Activated CD4-positive, alpha-beta T cell treated with anti-CD3 and anti-CD28 coated beads for 4 hours (primary cell): ENCODE results near the gene EBF3.

Source experiments
- DNase-seq, 2 donors: peaks; one replicate each; pipeline ENCODE4 v3.0.0-alpha.2; 2020

The EBF3 gene

GRCh38 chr10:129958629-129959543 lies 5.2 kb downstream of the EBF3 start:
- no peak for DNase-seq

GRCh38 chr10:129958148-129958628 lies 5.9 kb downstream of the EBF3 start:
- DNase-seq: no peak

GRCh38 chr10:129956876-129957673 lies 7.0 kb downstream of the EBF3 start:
- no peak for DNase-seq

DNA sequence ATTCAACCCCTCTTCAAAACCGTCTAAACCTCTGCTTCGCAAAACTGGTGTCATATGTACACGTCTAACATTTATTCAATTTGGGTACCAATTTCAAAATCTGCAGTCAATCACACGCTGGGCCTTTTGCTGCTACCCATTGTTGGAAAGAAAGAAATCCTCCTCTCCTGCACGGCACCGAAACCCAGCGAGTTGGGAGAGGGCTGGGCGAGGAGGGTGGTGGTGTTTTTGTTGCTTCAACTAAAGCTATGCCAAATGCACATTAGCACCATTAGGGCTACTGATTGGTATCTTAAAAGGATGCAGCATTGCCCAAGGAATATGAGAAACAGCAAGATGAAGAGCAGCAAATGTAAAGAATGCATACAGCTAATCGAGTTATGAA lies 7.8 kb downstream of the EBF3 start:
- no peak for DNase-seq

DNA sequence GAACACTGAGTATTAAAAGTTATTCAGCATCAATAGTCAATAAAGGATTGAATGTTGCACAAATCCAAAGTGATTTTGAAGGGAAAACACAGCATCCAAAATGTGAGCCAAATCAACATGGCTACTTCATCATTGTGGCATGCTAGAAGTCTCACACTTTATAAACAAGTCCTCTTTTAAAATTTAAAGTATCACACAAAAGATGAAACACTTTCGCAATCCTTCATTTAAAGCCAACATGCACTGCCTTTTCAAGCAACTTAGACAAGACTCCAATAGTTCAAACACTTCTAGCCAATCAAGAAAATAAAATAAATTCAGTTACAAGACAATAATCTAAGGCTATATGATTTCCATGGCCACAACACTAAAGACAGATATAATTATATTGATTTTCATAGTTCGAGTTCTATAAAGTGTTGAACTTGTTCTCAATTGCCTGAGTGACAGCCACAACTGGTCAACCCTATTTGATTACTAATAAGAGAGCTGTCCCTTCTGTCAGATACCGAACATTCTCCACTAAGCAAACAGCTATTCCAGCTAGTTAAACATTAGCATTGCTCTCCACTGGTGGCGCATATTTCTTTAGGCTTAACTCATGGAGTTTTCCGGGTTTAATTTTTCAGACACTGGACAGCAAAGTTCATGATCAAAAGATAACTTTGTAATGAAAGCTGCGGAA lies 8.3 kb downstream of the EBF3 start:
- no peak for DNase-seq

DNA sequence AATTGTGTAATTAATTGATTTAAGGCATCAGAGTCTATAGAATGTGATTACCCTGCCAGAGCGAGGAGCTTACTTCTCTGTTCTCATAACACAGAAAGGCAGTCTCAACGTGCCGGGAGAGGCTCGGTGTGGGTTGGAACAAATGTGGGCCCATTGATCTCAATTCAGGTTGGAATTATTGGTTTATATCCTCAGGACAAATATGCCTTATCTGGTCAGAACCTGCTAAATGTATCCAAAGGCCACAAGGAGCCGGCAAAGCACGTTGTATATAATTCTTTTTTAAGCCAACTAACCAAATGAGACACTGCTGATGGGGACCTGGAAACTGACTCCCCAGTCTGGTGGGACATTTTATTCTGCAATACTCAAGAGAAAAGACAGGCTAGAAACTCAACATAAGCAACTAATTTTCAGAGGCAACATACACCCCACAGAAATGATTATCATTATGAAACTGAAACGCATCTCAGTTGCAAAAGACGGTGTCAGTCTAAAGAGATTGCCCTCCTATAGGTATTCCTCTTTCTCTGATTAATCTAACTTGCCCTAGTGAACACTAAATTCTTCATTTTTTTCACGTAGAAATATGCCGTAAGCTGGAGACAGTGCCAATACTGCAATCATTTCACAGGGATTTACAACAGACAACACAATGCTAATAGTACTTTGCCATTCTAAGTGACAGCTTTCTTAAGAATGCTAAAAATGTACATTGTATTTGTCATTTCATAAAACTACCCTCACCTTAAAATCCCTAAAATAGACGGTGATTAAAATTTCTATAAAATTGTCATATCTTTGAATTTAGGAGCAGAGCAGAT lies 9.4 kb downstream of the EBF3 start:
- no peak for DNase-seq

DNA sequence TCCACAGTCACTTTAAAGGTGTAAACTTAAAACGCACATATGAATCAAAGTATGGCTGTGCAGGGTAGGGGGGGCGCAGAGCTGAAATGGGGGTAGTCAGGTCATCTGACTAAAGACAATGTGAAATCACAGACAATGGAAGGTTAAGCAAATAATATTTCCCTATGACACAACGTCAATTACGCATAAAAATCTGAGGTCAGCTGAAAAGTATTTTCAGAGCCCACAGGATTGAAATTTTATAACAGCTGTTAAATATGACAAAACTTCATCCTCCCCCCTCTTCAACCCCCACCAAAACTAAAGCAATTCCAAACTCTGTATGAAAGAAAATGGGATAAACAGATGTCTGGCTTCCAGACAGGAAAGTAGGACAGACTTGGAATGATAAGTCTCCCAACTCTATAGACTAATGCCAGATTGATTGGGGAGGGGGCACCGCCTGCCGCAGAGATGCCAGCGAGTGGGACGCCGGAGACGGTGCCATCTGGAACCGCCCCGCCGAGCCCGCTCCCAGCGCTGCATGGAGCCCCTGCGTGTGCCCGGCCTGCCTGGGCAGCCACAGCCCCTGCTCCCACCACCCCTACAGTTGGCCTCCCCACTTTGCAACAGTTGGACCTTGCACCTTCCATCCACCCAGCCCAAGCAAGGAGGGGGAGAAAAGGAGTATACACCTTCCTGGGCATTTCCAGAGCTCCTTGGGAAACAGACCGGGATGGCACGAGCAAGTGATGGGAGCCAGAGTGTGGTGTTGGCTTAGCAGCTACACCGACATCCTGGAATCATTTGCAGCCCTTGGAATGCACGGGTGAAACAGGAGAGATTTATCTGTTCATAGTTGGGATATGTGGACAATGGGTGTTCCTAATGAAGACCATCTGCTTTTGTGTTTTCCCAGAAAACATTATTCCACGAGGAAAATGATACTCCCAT lies 10.7 kb downstream of the EBF3 start:
- DNase-seq: no peak

DNA sequence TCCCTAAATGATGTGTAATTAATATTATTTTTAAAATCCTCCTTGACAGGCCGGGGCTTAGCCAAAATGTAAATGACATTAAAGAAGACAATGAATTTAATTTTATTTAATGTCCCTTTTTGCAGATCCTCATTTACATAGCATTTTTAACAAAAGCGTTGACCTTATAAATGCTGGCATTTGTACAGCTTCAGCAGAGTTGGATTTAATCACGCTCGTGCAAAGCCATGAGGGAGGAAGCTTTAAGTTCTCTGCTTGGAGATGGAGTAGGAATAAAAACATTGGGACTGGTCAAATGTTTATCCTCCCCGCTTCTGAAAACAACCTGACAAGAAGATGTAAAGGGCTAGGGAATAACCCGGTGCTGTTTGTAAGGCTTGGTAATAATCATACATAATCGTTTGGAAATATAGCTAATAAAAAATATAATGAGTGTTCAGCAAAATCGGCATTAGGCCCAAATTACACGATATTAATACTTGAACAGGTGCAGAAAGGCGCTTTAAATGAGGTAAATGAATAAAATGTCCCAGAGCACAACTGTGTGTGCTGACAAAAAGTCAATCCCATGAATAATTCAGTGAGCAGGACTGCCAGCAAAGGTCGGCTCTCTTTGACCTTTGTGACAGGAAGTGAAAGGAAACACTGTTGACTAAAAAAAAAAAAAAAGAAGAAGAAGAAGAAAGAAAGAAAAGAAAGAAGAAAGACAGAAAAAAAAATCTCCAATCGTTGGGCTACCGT lies 11.5 kb downstream of the EBF3 start:
- no peak for DNase-seq

GRCh38 chr10:129951970-129952265 lies 12.2 kb downstream of the EBF3 start:
- DNase-seq: no peak

- no peak for DNase-seq
These were observed 12.7 kb downstream of the EBF3 start for GRCh38 chr10:129951101-129951969.

DNA sequence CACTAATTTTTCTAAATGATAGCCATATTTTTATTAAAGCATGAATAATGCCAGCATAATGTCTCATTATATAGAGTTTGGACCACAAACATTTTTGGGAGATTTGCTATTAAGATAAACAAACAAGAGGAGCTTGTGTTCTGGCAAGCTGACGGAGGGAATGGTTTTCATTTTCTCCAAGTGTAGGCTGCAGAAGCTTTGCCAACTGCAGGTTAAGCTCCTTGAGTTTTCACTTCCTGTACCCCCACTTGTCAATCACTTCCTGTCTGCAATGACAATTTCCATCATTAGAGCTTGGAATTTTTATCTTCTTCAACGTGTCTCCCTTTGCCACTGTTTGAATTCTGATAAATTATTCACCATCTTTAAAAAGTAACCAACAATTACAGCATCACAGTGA lies 13.4 kb downstream of the EBF3 start:
- no peak for DNase-seq

- DNase-seq: no peak
These were observed 14.2 kb downstream of the EBF3 start for GRCh38 chr10:129949891-129950291.

- DNase-seq: no peak
These were observed 14.7 kb downstream of the EBF3 start for GRCh38 chr10:129949411-129949810.

GRCh38 chr10:129946859-129947258 lies 17.2 kb downstream of the EBF3 start:
- DNase-seq: no peak

DNA sequence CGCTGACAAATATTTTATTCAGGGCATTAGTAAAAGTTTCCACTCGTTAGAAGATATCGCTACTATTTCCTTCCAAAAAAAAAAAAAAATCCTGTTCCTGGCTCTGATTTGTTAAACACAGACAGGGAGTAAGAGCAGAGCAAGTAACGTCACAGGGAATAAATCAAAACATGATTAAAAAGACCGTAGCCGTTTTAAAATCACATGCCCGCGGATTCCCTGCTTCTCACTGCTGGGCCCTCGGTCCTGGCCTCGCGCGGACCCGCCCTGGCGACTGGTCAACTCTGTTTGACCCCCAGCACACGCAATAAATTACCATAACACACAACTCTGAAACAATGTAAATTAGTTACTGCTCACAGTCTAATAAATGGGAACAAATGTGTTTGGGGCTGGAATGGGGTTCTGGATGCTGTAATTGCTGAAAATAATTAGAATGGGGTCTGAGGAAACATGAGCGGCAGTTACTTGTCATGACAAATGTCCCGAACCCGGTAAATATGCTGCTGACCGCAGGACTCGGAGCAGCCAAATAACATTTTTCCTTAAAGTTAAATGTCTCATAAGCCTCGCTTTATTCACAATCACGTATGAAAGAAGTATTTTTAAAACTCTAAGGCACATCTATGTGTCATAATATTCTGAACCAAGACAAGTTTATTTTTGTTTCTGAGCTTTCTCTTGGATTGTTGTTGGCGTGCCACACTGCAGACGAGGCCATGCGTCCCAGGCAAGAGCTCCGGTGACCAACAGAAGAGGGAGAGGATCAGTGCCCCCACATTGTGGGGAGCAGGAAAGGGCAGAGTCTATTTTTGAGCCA lies 17.9 kb downstream of the EBF3 start:
- DNase-seq: no peak

GRCh38 chr10:129945526-129945925 lies 18.5 kb downstream of the EBF3 start:
- DNase-seq: no peak

DNA sequence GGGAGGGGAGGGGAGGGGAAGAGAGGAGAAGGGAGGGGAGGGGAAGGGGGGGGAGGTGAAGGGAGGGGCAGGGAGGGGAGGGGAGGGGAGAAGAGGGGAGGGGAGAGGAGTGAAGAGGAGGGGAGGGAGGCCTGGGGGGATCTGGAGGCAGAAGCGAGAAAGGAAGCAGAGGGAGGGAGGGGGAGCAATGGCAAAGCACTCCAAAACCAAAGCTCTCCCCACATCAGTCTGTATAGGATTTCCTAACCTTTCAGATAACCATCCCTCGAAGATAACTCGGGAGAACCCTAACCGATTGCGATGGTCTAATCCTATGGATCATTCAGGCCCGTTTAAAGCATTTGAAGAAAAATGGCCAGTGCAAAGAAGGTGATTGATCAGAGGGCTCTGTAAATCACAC lies 19.0 kb downstream of the EBF3 start:
- no peak for DNase-seq

DNA sequence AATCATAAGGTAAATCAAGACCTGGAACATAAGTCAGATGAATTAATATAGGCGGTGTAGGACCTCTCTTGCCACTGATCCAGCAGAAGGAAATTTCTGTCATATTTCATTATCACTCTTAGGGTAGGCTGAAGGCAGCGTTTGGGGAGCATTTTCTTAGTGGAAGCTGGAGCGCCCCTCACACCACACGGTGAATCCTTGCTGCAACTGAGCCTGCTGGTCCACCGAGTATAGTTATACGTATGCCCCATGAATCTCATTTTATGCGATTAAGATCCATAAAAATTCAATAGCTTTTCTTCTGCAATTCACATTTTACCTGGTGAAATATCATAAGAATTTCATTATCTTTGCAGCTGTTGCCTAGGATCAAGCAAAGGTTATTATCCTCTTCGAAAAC lies 19.6 kb downstream of the EBF3 start:
- DNase-seq: no peak
